AG20443 (cell line): ENCODE results near the gene MAPKAPK2.
"Not testable (repeated sequence)": the region's sequence is repeated elsewhere in the genome, so short reads cannot be mapped to it uniquely, and the experiment has no call there.

Experiments
- DNase-seq: peaks from one replicate; pipeline ENCODE4 v3.0.0; 2012; ENCODE audit warnings: low spot score, mixed read lengths

The MAPKAPK2 gene

DNA sequence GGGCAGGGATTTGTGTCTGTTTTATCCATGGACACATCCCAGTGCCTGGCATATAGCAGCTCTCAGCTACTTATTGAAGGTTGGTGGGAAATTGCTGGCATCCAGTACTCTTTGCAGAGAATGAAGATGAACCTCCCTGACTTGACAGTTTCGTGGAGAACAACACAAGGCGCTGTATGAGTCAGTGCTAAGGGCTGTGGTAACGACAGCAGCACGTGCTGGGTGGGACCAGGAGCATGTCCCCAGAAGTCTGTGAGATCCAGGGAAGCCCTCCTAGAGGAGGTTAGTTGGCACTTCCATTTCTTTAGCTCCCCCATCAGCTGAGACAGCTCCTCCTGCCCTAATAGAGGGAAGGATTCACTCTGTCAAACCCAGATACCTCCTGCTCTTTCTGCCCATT is 60.0 kb downstream of the MAPKAPK2 start:
- no peak for DNase-seq

DNA sequence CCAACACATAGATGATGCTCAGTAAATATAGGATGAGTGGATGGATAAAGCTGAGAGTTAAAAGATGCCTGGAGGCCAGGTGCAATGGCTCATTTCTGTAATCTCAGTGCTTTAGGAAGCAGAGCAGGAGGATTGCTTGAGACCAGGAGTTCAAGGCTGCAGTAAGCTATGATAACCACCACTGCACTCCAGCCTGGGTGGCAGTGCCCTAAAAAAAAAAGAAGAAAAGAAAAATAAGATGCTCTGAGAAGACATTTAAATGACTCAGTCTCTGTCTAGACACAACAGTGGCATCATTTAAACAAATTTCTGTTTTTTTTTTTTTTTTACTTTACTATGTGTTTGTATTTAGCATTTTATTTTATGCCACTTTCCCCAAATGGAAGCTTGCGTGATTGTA is 60.6 kb downstream of the MAPKAPK2 start:
- no peak for DNase-seq

DNA sequence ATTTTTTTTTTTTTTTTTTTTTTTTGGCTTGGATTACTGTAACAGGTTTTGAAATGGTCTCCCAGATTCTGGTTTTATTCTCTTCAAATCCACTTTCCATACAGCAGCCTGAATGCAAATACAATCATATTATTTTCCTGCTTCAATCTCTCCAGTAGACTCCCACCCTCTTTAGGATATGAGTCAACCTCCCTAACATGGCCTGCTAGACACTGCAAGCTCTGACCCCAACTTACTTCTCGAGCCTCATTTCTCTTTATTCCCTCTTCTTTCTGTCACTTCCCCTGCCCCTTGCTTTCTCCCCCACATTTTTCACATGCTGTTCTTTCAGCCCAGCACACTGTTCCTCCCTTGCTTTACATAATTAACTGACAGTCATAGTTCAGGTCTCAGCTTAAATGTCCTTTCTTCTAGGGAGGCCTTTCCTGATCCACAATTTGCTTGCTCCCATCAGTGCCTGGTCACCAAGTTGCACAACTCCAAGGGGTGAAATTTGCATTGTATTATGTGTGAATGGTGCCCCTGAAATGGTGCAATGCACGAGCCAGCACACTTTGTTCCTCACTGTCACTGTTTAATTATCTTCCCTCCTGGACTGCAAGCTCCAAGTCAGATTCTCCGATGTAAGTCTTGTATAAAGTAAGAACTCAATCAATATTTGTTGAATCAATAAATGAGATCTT is 63.8 kb downstream of the MAPKAPK2 start:
- no peak for DNase-seq

DNA sequence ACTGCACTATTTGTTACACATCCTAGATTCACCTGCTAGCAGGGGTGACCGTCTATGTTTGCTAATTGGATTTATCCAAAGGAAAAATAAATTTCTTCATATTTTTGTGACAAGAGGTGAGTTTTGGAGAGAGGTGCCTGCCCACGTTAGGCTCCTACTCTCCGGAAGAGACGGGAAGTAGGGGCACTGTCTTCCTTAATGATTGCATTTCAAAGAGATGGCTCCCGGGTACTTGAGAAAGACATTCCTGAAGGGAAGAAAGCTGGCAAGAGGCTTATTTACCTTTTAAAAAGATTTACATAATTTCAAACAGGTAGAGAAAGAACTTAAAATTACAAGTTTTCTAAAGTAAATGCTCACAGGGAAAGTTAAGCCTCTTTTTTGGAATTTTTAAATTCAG is 67.2 kb downstream of the MAPKAPK2 start:
- no peak for DNase-seq

DNA sequence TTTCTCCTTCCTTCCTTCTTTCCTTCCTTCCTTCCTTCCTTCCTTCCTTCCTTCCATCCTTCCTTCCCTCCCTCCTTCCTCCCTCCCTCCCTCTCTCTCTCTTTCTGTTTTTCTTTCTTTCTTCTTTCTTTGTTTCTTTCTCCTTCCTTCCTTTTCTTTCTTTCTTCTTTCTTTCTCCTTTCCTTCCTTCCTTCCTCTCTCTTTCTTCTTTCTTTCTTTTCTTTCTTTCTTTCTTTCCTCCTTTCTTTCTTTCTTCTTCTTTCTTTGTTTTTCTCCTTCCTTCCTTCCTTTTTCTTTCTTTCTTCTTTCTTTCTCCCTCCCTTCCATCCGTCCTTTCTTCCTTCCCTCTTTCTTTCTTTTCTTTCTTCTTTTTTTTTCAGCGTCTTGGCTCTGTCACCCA is 67.8 kb downstream of the MAPKAPK2 start:
- DNase-seq, result no peak

DNA sequence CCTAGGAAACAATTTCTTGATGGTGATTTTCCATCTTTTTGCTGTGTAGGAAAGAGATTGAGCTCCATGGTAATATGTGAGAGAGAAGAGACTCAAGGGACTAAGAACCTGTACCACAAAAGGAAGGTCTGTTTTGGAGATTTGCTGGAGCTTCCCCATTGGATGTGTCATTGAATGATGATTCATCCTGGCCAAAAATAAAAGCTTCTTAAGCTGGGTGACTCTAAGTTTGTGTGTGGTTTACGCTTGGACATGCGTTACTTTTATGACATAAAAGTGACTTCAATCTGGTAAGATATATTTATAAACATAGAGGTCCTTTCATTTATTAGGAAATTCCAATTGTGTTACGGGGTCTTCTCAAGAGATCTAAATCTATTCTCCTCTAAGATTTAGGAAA is 68.4 kb downstream of the MAPKAPK2 start:
- DNase-seq, result peak; percentile 64

DNA sequence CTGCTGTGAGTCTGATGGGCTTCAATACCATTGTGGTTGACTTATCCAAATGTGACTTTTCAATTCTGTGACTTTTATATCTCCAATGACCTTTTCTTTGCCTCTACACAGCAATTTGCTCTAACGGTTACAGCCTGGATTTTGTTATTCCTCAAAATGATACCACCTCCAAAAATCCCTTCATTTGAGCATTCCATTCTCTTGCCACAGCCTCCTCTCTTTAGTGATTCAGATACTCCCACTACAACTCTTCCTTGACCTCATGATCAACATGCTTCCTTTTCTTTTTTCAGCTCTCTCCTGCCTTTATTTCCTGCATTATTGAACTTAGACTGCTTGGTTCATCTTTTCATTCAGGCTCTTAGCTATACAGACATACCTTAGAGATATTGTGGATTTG is 69.3 kb downstream of the MAPKAPK2 start:
- peak; percentile 75 for DNase-seq

DNA sequence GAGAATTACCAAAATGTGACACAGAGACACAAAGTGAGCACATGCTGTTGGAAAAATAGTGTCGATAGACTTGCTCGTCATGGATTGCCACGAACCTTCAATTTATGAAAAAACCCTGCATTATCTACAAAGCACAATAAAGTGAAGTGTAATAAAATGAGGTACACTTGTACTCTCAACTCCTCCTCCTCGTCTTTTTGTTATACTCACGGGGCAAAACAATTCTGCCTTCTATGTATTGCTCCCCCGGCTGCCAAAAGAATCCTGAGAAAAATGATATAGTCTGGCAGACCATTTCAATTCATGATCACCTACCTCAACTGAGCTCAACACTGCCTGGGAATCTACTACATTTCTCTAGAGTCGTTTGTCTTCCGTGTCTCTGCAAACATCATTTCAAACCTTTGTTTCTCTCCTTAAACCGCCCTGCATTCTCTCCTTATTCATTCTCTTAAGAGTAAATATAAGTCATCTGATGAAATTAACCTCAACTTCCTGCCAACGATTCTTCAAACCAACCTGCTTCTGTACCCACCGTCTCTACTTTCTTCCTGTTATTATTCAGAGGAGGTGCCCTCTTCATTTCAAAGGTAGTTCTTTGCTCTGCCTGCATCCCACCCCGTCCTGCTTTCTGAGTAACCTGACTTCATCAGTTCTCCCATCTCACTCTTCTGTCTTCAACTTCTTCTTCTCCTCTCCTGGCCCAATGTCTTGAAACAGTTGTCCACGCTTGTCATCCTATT is 73.0 kb downstream of the MAPKAPK2 start:
- no peak for DNase-seq

DNA sequence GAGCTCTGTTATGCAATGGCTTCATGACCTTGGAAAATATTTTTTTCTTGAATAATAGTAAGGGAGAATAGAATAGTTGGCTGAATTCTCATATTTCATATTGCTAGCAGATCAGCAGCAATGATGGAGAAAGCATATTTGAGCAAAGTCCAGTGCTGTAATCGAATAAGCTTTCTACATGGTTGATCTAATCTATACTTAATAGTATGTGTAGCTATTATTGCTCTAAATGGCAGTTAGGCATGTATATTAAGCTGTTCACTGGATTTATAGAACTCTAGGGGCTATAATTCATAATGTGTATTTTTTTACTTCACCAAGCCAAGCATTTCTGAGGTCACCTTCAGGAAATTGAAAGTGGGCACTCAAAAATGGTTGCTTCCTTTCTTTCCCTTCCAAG is 75.9 kb downstream of the MAPKAPK2 start:
- DNase-seq, result no peak

DNA sequence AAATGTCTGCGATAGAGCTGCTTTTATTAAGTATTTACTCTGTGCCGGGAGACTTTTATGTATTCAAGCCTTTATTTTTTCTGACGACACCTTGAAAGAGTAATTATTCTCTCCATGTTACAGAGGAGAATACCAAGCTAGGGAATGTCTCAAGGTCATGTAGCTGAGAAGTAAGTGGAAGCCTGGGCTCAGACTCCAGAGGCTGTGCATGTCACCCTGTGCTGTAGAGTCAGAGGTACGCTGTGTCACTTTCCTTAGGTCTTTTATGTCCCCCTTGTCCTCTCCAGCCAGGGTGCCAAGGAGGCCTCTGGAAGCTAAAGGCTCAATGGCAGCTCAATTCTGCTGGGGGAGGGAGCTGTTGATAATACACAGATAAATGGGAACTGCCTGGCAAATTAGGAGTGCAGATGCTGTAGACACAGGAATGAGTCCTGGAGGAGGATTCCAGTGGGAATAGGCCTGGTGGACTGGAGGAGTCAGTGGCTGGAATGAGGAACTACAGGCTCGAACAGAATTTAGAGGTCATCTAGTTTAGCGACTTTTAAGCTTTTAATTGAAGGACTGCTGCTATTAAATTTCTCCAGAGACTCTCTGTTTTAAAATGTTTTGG is 76.6 kb downstream of the MAPKAPK2 start:
- DNase-seq, result peak; percentile 49

DNA sequence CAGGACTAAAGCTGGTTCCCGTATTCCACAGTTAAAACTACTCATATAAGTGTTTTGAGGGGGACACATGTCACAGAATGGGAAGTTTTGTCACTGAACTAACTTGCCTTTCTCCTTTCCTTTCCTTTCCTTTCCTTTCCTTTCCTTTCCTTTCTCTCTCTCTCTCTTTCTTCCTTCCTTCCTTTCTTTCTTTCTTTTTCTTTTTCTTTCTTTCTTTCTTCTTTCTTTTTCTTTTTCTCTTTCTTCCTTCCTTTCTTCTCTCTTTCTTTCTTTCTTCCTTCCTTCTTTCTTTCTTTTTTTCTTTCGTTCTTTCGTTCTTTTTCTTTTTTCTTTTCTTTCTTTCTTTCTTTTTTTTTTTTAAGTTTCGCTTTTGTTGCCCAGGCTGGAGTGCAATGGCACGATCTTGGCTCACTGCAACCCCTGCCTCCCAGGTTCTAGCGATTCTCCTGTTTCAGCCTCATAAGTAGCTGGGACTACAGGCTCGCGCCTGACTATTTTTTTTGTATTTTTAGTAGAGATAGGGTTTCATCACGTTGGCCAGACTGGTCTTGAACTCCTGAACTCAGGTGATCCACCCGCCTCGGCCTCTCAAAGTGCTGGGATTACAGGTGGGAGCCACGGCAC is 78.1 kb downstream of the MAPKAPK2 start:
- DNase-seq, result not testable (repeated sequence)

DNA sequence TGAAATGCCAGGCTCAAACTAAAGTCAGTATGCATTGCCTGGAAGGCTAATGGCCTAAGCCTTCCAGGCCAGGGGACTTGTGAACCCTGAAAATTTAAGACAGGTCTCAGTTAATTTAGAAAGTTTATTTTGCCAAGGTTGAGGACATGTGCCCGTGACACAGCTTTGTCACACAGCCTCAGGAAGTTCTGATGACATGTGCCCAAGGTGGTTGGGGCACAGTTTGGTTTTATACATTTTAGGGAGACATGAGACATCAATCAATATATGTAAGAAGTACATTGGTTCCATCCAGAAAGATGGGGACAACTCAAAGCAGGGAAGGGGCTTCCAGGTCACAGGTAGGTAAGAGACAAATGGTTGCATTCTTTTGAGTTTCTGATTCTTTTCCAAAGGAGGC is 81.1 kb downstream of the MAPKAPK2 start:
- DNase-seq, result not testable (repeated sequence)

DNA sequence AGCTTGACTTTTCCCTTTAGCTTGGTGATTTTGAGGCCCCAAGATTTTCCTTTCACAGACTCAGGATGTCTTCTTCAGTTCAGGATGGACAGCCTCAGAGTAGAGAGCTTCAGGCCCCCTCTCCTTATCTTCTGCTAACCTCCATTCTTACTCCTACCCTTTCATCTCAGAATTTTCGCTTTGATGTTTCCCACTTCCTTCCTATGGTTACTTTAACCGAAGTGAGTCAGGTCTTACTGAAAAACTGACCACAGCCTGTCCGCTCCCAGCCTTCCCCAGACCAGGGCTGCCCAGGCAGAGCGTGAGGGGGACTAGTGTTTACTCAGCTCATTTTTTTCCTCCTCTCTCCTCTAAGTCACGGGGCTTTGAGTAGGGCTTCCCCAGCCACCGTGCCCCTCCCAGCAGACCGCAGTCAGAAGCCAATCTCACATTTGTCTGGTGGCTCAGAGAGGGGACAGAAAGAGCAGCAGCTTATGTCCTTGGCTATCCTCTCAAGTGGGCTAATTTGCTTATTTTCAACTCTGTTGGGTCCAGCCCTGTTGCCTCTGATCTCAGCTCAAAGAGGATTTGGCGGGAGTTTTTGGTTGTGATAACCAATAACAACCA is 81.6 kb downstream of the MAPKAPK2 start:
- DNase-seq, result peak; percentile 83

DNA sequence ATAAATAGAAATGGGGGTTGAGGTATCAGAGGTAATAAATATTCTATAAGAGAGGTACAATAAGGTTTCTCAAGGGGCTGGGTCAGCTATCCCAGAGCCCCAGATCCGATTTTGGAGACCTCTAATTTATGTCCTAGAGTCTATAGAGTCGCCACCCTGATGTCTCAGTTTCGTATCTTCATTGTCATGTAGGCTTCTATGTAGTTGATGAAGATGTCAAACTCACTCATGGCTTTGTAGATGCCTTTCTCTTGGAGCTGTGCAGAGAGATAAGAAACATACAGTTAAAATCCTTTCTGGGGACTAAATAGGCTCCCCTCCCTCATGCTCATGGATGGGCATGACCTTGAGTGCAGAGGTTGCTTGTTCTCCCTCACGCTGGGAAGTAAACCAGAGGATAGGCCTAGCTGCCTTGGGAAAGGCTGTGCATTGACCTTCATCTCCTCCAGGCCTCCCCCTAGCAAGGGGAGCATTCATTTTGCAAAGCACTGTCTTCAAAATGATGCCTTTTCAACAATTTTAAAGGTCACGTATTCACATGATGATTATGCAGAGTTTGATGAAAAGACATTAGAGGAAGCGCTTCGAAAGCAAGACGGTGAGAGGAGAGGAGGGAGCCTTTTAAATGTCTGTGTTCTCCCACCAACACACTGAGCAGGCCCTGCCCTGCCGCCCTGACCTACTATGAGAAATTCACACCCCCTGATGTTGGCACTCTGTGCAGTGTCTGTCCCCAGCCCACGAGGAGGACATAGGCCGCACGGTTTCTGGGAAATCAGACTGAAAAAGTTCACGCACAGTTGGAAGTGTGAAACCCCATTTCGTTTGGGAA is 84.0 kb downstream of the MAPKAPK2 start:
- no peak for DNase-seq

DNA sequence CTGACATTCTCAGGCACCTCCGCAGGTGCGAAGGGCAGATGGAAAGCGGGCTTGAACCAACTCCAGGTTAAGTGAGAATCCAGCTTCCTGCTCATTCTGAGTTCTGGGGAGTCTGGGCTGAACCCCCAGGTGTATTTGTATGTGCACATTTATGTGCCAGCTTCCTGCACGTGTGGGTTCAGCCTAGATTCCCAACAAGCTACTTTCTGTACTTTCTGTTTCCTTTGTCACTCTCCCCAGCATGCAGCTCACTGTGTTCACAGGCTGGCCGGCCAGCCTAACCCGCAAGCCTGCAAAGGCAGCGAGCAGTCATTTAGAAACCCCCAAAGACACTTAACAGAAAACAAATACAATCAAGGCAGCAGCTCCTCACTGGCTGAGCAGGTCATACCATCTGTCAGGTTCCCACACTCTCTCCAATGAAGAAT is 84.6 kb downstream of the MAPKAPK2 start:
- DNase-seq, result no peak

DNA sequence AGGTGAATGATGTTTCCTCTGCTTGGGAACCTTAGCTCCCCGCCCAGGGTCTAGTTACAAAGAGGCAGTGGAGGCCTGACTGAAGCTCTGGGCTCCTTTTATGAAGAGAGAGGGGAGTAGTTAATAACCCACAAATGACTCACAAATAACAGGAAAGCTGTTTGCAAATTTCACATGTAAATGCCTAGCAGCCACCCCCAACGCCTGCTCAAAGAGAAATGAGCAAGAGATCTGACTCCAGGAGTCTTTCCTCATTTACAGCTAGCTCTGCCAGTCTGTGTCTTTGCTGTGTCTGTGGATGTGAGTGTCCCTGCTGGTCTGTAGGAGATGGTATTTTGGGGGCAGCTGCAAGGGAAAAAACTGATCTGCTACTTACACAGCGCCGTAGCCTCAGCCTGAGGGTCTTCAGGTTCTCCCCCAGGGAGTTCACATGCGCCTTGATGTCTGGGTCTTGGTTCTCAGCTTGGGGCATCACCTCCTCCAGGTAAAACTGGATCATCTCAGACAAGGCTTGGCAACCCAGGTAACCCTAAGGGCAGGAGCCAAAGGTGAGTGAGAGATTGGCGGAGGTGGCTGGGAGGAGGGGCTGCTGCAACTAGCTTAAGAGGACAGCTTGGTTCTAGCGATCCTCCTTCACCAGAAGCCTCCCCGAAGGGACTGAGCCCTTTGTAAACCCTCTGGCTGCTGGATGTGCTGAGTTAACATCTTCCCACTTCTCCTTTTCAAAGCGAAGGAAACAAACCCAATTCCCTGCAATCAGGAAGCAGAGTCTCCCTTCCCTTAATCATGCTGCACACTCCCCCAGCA is 86.0 kb downstream of the MAPKAPK2 start, which contains the start of gene IL19:
Gene IL19 (plus strand): TSS at position 243 of the 807 bp plus-strand sequence. CDS start 65,890 bp downstream, outside the sequence.
- DNase-seq, result peak; percentile 24

DNA sequence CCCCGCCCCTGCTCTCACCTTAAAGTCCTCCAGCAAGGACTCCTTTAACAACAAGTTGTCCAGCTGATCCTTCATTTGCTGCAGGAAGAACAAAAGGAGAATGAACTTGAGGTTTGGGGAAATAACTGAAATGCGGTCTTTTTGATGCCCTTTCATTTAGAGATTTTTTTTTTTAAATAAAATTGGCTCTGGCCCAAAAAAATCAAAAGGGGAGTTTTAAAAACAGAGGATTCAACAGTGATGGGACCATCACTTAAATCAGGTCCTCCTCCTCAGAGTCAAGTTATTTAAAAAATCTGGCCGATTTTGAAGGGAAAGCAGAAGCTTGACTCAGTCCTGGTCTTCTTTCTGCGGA is 86.6 kb downstream of the MAPKAPK2 start:
- no peak for DNase-seq

DNA sequence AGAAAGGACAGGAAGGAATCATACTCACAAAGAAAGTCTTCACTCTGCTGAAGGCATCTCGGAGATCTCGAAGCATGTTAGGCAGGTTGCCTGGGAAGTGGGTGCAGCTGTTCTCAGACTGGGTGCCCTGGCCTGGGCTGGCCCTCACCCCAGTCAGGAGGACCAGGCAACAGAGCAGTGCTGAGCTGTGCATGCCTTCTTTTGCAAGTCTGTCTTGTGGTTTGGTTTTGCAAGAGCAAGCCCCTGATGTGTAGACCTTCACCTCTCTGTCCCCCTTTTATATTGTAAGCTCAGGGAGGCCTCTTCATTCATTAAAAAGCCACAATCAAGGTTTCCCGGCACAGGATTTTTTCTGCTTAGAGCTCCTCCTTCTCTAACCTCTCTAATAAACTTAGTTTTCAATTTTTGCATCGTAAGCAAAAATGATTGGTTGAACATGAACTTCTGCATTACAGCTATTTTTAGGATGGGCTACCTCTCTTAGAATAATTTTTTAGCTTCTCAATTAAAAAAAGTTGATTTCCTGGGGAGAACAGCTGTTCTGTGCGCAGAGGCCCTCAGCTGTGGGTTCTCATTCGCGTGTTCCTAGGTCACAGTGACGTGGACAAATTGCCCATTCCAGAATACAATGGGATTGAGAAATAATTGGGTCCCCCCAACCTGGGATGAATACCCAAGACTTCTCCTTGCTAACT is 87.7 kb downstream of the MAPKAPK2 start, which contains the start of gene IL10:
Gene IL10 (minus strand): TSS at position 252 of the 695 bp plus-strand sequence. CDS start 59 bp downstream, at position 193.
- no peak for DNase-seq

DNA sequence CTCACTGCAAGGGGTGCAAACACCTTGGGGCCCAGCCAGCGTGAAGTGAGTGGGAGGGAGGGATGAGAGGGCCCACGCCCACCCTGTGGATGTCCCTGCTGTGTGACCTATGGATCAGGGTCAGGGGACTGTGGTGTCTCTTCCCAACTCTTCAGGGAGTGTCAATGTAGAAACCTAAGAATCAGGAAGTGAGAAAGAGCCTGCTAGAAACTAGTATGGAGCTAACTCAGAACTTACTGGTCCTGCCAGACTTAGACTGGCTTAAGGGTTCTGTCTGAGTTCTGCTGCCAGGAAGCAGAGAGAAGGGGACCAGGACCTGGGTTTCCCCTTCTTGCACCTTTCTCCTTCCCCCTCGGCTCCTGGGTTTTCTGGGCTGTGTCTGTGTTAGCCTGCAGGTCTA is 89.4 kb downstream of the MAPKAPK2 start:
- no peak for DNase-seq

DNA sequence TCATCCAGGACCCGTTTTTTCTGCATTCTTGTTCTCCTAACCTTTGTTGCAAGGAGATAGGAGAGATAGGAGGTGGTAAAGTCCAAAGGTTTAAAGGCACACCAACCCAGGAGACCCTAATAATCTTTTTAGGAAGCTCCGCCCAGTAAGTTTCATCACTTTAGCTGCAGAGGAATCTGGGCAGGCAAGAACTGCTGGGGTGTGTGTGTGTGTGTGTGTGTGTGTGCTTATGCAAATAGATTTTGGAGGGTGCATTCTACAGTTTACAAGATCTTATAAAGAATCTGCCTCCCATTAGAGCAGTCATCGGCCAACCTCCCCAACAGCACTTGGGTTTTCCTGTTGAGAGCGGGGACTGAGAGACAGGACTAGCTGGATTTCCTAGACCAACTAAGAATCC is 91.5 kb downstream of the MAPKAPK2 start:
- DNase-seq, result no peak
